Calu3 (cell line): ENCODE results near the gene RXRB. TPM values are rescaled to one million over a fixed set of nuclear protein-coding genes. Genes with fewer than 3 reads are reported as not detected.

Experiments used
- BruUV-seq: library from RNA; stranded (reverse); fragments of 400-500 nt; replicated peaks from 2 replicates; lab custom pipeline; 2021; lab: Mats Ljungman, UMichigan
- CTCF ChIA-PET: fragments of 300-600 bp; sonication (Branson Sonifier 250); formaldehyde crosslinking; loops from one replicate; lab custom pipeline; 2022; ENCODE audit warnings: antibody characterized with exemption; lab: Charles Lee
- DNase-seq: peaks from one replicate; pipeline ENCODE4 v3.0.0; 2022
- H3K27ac Mint-ChIP-seq: one replicate; pipeline ENCODE4 v1.8.0; 2022; ENCODE audit warnings: mixed read lengths; ENCODE audit not compliant: unreplicated experiment
- H3K27me3 Mint-ChIP-seq: one replicate; pipeline ENCODE4 v1.8.0; 2022; ENCODE audit warnings: mixed read lengths; ENCODE audit not compliant: unreplicated experiment
- H3K36me3 Mint-ChIP-seq: one replicate; pipeline ENCODE4 v1.8.0; 2022; ENCODE audit warnings: mild to moderate bottlenecking, moderate library complexity, mixed read lengths; ENCODE audit not compliant: insufficient read depth, unreplicated experiment
- H3K4me1 Mint-ChIP-seq: one replicate; pipeline ENCODE4 v1.8.0; 2022; ENCODE audit warnings: mild to moderate bottlenecking, low read depth, mixed read lengths; ENCODE audit not compliant: unreplicated experiment
- H3K4me3 Mint-ChIP-seq: one replicate; pipeline ENCODE4 v1.8.0; 2022; ENCODE audit warnings: mild to moderate bottlenecking, low read depth, moderate library complexity, mixed read lengths; ENCODE audit not compliant: unreplicated experiment
- H3K9me3 Mint-ChIP-seq: one replicate; pipeline ENCODE4 v1.8.0; 2022; ENCODE audit warnings: low read depth, mixed read lengths; ENCODE audit not compliant: unreplicated experiment
- CTCF ChIP-seq: fragments of 200-600 bp; IDR thresholded peaks from one replicate; pipeline ENCODE4 v1.8.0; 2022; ENCODE audit warnings: antibody characterized with exemption; ENCODE audit not compliant: unreplicated experiment
- intact Hi-C: fragments of 100-400 bp; cut with micrococcal nuclease; formaldehyde crosslinking; loops from one replicate; pipeline ENCODE4 v1.10.0; 2022; ENCODE audit not compliant: unreplicated experiment
- total RNA-seq: library from RNA; stranded (reverse); gene quantifications from 2 replicates; pipeline ENCODE4 v1.2.3, GENCODE V29; 2022

RXRB gene
- total RNA-seq, 1 experiment from 2014 or later: 78.3 TPM

- H3K4me1 Mint-ChIP-seq: peaks cover 16% of the 10 kb centered on the region
- DNase-seq: no peak
- BruUV-seq: no TSS peak
- H3K9me3 Mint-ChIP-seq: no peaks in the 10 kb centered on the region
- intact Hi-C loops: loop anchor here (5.0 kb wide), 1 partner anchor 47 kb away; no protein-coding TSS in a partner anchor
- TF ChIP-seq CTCF: no peak
- H3K27me3 Mint-ChIP-seq: peaks cover 81% of the 10 kb centered on the region
- H3K4me3 Mint-ChIP-seq: no peak overlapping the region
- CTCF ChIA-PET: interaction anchor here (0.6 to 1.4 kb wide), 3 partner anchors 8 to 649 kb away, joined by 3 to 4 read pairs (median 3); partner anchors contain the start of genes PFDN6 and WDR46
- no peak overlapping the region for H3K27ac Mint-ChIP-seq
- H3K36me3 Mint-ChIP-seq: peaks cover 10% of the 10 kb centered on the region
Measured at GRCh38 chr6:33164176-33164575, 36.3 kb downstream of the RXRB start.

- no TSS peak for BruUV-seq
- CTCF ChIA-PET: interaction anchor here (0.9 to 1.4 kb wide), 2 partner anchors 9 to 125 kb away, joined by 3 read pairs; partner anchors contain the start of genes PFDN6 and WDR46
- intact Hi-C loops: loop anchor here (5.0 kb wide), 1 partner anchor 46 kb away; no protein-coding TSS in a partner anchor
- Mint-ChIP-seq H3K4me1 (peaks cover 16% of the 10 kb centered on the region), H3K27me3 (peaks cover 81% of the 10 kb centered on the region), H3K27ac (no peak overlapping the region), H3K36me3 (peaks cover 10% of the 10 kb centered on the region), H3K9me3 (no peaks in the 10 kb centered on the region), H3K4me3 (no peak overlapping the region)
- TF ChIP-seq CTCF: no peak
- DNase-seq: no peak
Measured at GRCh38 chr6:33163540-33163939, 36.9 kb downstream of the RXRB start.

- Mint-ChIP-seq H3K4me3 (peak overlapping the region; percentile 81), H3K9me3 (no peaks in the 10 kb centered on the region), H3K36me3 (peaks cover 10% of the 10 kb centered on the region), H3K27ac (peak overlapping the region; percentile 9), H3K27me3 (peaks cover 77% of the 10 kb centered on the region), H3K4me1 (peaks cover 16% of the 10 kb centered on the region)
- no TSS peak for BruUV-seq
- CTCF ChIA-PET: interaction anchor here (0.7 to 2.2 kb wide), 6 partner anchors 11 to 177 kb away, joined by 3 to 13 read pairs (median 4); no protein-coding TSS in a partner anchor
- DNase-seq: peak; percentile 93
- peak; percentile 97 for TF ChIP-seq CTCF
- intact Hi-C loops: loop anchor here (1.0 to 5.0 kb wide), 2 partner anchors 44 to 87 kb away; no protein-coding TSS in a partner anchor
Measured at GRCh38 chr6:33161354-33162331, 38.8 kb downstream of the RXRB start.

GRCh38 chr6:33160728-33161344 is 39.6 kb downstream of the RXRB start:
- Mint-ChIP-seq H3K36me3 (peaks cover 10% of the 10 kb centered on the region), H3K4me1 (peaks cover 16% of the 10 kb centered on the region), H3K27ac (no peak overlapping the region), H3K27me3 (peaks cover 75% of the 10 kb centered on the region), H3K9me3 (no peaks in the 10 kb centered on the region), H3K4me3 (peak overlapping the region; percentile 81)
- no peak for TF ChIP-seq CTCF
- intact Hi-C loops: loop anchor here (1.0 to 5.0 kb wide), 2 partner anchors 44 to 87 kb away; no protein-coding TSS in a partner anchor
- peak; percentile 44 for DNase-seq
- no TSS peak for BruUV-seq
- CTCF ChIA-PET: interaction anchor here (0.7 to 2.2 kb wide), 6 partner anchors 12 to 176 kb away, joined by 3 to 13 read pairs (median 4); no protein-coding TSS in a partner anchor
